ENCODE data around the gene HLCS.

Gene HLCS

GRCh38 chr21:36815284-36815683 is 151.2 kb downstream of the HLCS start:
- FAIRE-seq (no peak), DNase-seq (ENCODE audit: insufficient read length, low spot score) (no peak)
- TF ChIP-seq CTCF (IDR thresholded peaks at IDR 0.05; ENCODE audit: insufficient read depth, missing control alignments), result no peak

GRCh38 chr21:36813052-36813451 is 153.4 kb downstream of the HLCS start:
- no peak for FAIRE-seq
- no peak for TF ChIP-seq CTCF (IDR thresholded peaks at IDR 0.05; ENCODE audit: insufficient read depth, missing control alignments)
- no peak for DNase-seq (ENCODE audit: insufficient read length, low spot score)

DNA sequence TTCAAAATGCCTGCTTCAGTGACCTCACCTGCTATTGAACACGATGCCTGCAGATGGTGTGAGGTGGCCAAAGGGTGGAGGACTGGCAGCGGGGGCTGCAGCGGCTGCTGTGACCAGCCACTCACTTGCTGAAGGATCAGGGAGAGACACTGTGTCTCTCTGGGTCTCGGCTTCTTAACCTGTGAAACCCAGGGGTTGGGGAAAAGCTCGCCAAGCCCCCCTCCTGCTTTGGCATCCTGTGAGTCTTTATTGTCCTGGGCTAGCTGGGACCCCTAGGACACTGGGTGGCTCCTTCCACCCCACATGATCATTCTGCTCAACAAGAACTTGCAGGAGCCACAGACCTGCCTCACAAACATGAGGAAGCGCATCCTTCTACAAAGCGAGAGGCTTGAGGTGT is 154.7 kb downstream of the HLCS start:
- FAIRE-seq, result no peak
- no peak for TF ChIP-seq CTCF (IDR thresholded peaks at IDR 0.05; ENCODE audit: insufficient read depth, missing control alignments)
- DNase-seq (ENCODE audit: insufficient read length, low spot score), result no peak

DNA sequence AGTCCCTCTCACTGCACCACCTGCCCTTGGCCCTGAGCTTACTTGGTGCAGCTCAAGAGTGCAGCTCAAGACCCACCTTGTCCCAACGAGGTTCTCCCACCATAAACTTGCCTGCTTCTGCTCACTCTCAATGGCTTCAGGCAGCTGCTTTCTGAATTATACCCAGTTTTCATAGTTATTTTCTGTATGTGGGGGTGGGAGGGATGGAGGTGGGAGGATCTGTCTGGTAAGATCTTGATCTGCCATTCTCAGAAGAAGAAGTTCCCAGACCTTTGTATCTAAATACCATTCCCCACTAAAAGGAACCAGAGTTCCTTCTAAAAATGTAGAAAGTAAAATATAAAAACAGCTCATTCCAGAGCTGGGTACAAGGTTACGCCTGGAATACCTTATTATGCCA is 156.0 kb downstream of the HLCS start:
- DNase-seq (ENCODE audit: insufficient read length, low spot score) (no peak), FAIRE-seq (no peak)
- no peak for TF ChIP-seq CTCF (IDR thresholded peaks at IDR 0.05; ENCODE audit: insufficient read depth, missing control alignments)

DNA sequence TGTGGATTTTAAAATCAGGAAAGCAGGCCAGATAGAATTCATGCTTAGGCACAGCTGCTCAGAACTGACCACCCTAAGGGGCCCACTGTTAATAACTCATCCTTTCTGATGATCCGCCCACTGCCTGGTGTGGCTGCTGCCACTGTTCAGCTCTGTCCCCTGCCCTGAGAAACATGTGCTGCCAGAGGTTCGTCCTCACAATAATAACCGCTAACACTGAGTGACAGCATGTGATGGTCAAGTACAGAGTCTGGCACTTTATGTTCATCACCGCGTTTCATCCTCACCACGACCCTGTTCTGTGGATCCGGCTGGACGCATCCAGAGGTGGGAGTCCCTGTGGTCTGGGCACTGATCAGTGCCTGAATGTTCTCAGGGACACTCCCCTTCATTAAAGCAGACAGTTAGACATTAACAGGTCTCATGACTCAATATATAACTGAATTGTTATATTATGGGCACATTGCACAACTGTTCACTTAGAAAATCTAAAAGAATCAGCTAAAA is 159.0 kb downstream of the HLCS start:
- FAIRE-seq (no peak), DNase-seq (ENCODE audit: insufficient read length, low spot score) (no peak)
- no peak for TF ChIP-seq CTCF (IDR thresholded peaks at IDR 0.05; ENCODE audit: insufficient read depth, missing control alignments)

- no peak for FAIRE-seq
- TF ChIP-seq CTCF (IDR thresholded peaks at IDR 0.05; ENCODE audit: insufficient read depth, missing control alignments), result no peak
- no peak for DNase-seq (ENCODE audit: insufficient read length, low spot score)
Observed at GRCh38 chr21:36806103-36806502, 160.4 kb downstream of the HLCS start.

DNA sequence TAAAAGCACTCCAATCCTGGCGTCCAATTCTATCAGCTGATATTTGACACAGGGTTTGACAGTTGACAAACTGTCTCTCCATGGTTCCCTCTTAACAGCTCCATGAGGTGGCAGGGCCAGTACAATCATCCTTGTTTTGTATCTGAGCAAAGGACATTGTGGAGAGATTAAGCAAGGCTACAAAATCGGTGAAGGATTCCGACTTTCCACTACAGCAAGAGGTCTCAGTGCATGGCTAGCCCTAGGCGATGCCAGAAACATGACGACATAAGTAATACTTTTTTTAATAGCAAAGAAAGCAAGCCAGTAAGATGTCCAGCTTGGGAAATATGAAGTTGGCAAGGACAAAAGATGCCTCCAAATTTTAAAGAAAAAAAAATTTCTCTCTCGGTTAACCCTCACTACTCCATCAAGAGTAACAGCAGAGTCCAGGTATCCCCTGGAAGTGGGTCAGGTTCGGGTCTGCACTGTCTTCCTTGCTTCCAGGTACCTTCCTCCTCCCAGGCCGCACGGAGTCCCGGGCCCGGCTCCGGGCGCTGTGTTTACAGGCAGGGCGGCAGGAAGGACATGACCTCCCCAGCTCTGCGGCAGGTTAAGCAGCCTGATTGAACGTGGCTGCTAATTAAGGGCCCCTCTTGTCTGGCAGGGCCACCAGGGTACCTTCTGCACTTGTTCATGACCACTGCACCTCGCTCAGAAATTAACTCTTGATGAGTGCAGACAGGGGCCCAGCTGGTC is 161.4 kb downstream of the HLCS start:
- FAIRE-seq (no peak), DNase-seq (ENCODE audit: insufficient read length, low spot score) (no peak)
- no peak for TF ChIP-seq CTCF (IDR thresholded peaks at IDR 0.05; ENCODE audit: insufficient read depth, missing control alignments)
